ENCODE results near the gene WDFY3. TPM values are rescaled to one million over a fixed set of nuclear protein-coding genes. Genes with fewer than 3 reads are reported as not detected.

WDFY3 gene
- polyA plus RNA-seq, 1 of the 3 experiments (the other 2 are of a cell fraction): 13.8 TPM

DNA sequence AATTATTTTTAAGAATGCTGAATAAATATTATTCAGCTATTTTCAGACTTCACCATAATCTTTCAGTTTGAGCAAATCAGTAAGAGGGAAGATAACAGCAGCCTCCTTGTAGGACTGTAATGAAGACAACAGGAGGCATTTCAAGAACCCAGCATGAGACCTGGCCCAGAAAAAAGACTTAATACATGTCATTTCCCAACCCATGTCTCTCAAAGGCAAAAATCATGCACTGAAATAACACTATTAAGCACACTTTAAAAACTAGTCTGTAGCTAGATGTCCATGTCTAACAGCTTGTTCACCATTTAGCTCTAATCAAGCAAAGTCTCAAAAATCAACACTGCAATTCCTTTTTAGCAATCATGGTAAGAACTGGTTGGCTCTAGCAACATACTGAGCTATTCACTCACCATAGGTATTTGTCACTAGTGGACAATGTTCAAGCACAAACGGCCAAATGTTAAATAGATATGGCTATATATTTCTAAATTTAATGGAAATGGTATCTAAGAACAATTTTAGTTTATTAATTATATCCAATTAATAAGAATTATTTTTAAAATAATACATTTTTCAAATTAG is 109.9 kb downstream of the WDFY3 start:
- H3K79me2 ChIP-seq (ENCODE audit: insufficient read depth): peaks cover 21% of the 10 kb centered on the region; the same call in 1 of the 2 replicates
- no peaks in the 10 kb centered on the region; the same call in 1 of the 2 replicates for H4K20me1 ChIP-seq (ENCODE audit: insufficient read depth)
- no peak overlapping the region for H3K27ac ChIP-seq (ENCODE audit: low read depth in 2 of 2, low read length in 1 of 2)
- WGBS (ENCODE audit: low lambda C conversion rate): 85% methylated on average over 1 of the region's 1 CpG
- no peak overlapping the region for H2AFZ ChIP-seq (ENCODE audit: low read depth)
- no peak overlapping the region for H3K9ac ChIP-seq
- H3K9me2 ChIP-seq: no peaks in the 10 kb centered on the region
- H3K27me3 ChIP-seq (ENCODE audit: insufficient read depth): no peaks in the 10 kb centered on the region
- H3F3A ChIP-seq (replicated peaks; ENCODE audit: insufficient read depth): no peaks in the 10 kb centered on the region
- DNase-seq: no peak
- POLR2A ChIA-PET: no interaction called here
- TF ChIP-seq, protein P1, sequence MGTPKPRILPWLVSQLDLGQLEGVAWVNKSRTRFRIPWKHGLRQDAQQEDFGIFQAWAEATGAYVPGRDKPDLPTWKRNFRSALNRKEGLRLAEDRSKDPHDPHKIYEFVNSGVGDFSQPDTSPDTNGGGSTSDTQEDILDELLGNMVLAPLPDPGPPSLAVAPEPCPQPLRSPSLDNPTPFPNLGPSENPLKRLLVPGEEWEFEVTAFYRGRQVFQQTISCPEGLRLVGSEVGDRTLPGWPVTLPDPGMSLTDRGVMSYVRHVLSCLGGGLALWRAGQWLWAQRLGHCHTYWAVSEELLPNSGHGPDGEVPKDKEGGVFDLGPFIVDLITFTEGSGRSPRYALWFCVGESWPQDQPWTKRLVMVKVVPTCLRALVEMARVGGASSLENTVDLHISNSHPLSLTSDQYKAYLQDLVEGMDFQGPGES (IDR thresholded peaks at IDR 0.05; ENCODE audit: low read depth, low read length): no peak
- TF ChIP-seq, protein P2, sequence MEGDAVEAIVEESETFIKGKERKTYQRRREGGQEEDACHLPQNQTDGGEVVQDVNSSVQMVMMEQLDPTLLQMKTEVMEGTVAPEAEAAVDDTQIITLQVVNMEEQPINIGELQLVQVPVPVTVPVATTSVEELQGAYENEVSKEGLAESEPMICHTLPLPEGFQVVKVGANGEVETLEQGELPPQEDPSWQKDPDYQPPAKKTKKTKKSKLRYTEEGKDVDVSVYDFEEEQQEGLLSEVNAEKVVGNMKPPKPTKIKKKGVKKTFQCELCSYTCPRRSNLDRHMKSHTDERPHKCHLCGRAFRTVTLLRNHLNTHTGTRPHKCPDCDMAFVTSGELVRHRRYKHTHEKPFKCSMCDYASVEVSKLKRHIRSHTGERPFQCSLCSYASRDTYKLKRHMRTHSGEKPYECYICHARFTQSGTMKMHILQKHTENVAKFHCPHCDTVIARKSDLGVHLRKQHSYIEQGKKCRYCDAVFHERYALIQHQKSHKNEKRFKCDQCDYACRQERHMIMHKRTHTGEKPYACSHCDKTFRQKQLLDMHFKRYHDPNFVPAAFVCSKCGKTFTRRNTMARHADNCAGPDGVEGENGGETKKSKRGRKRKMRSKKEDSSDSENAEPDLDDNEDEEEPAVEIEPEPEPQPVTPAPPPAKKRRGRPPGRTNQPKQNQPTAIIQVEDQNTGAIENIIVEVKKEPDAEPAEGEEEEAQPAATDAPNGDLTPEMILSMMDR (IDR thresholded peaks at IDR 0.05): no peak
- TF ChIP-seq, protein P3, sequence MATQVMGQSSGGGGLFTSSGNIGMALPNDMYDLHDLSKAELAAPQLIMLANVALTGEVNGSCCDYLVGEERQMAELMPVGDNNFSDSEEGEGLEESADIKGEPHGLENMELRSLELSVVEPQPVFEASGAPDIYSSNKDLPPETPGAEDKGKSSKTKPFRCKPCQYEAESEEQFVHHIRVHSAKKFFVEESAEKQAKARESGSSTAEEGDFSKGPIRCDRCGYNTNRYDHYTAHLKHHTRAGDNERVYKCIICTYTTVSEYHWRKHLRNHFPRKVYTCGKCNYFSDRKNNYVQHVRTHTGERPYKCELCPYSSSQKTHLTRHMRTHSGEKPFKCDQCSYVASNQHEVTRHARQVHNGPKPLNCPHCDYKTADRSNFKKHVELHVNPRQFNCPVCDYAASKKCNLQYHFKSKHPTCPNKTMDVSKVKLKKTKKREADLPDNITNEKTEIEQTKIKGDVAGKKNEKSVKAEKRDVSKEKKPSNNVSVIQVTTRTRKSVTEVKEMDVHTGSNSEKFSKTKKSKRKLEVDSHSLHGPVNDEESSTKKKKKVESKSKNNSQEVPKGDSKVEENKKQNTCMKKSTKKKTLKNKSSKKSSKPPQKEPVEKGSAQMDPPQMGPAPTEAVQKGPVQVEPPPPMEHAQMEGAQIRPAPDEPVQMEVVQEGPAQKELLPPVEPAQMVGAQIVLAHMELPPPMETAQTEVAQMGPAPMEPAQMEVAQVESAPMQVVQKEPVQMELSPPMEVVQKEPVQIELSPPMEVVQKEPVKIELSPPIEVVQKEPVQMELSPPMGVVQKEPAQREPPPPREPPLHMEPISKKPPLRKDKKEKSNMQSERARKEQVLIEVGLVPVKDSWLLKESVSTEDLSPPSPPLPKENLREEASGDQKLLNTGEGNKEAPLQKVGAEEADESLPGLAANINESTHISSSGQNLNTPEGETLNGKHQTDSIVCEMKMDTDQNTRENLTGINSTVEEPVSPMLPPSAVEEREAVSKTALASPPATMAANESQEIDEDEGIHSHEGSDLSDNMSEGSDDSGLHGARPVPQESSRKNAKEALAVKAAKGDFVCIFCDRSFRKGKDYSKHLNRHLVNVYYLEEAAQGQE (IDR thresholded peaks at IDR 0.05; ENCODE audit: low read depth, low read length): no peak
- TF ChIP-seq FOXM1 (IDR thresholded peaks at IDR 0.05; ENCODE audit: low read depth) (no peak), FOXJ3 (CRISPR knock-in tag; IDR thresholded peaks at IDR 0.05) (no peak), CHD2 (IDR thresholded peaks at IDR 0.05; ENCODE audit: low read length, partially characterized antibody) (no peak), RXRA (IDR thresholded peaks at IDR 0.05; ENCODE audit: borderline replicate concordance, low read depth) (no peak), SIN3A (IDR thresholded peaks at IDR 0.05; ENCODE audit: borderline replicate concordance, low read depth, low read length) (no peak), GATA2 (CRISPR knock-in tag; IDR thresholded peaks at IDR 0.05) (no peak), TEAD4 (IDR thresholded peaks at IDR 0.05; ENCODE audit: borderline replicate concordance, insufficient read depth) (no peak), EP300 (IDR thresholded peaks at IDR 0.05; ENCODE audit: borderline replicate concordance in 1 of 2, low read depth in 1 of 2, low read length in 1 of 2) (no peak), RFX5 (IDR thresholded peaks at IDR 0.05; ENCODE audit: low read length) (no peak)
- TF ChIP-seq, protein P4, sequence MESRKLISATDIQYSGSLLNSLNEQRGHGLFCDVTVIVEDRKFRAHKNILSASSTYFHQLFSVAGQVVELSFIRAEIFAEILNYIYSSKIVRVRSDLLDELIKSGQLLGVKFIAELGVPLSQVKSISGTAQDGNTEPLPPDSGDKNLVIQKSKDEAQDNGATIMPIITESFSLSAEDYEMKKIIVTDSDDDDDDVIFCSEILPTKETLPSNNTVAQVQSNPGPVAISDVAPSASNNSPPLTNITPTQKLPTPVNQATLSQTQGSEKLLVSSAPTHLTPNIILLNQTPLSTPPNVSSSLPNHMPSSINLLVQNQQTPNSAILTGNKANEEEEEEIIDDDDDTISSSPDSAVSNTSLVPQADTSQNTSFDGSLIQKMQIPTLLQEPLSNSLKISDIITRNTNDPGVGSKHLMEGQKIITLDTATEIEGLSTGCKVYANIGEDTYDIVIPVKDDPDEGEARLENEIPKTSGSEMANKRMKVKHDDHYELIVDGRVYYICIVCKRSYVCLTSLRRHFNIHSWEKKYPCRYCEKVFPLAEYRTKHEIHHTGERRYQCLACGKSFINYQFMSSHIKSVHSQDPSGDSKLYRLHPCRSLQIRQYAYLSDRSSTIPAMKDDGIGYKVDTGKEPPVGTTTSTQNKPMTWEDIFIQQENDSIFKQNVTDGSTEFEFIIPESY (IDR thresholded peaks at IDR 0.05; ENCODE audit: borderline replicate concordance, low read depth): no peak
- TF ChIP-seq, protein P5, sequence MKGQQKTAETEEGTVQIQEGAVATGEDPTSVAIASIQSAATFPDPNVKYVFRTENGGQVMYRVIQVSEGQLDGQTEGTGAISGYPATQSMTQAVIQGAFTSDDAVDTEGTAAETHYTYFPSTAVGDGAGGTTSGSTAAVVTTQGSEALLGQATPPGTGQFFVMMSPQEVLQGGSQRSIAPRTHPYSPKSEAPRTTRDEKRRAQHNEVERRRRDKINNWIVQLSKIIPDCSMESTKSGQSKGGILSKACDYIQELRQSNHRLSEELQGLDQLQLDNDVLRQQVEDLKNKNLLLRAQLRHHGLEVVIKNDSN (IDR thresholded peaks at IDR 0.05; ENCODE audit: borderline replicate concordance, low read depth): no peak
- TF ChIP-seq, protein P6, sequence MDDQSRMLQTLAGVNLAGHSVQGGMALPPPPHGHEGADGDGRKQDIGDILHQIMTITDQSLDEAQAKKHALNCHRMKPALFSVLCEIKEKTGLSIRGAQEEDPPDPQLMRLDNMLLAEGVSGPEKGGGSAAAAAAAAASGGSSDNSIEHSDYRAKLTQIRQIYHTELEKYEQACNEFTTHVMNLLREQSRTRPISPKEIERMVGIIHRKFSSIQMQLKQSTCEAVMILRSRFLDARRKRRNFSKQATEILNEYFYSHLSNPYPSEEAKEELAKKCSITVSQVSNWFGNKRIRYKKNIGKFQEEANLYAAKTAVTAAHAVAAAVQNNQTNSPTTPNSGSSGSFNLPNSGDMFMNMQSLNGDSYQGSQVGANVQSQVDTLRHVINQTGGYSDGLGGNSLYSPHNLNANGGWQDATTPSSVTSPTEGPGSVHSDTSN (IDR thresholded peaks at IDR 0.05): no peak
- CTCF ChIA-PET: interaction anchor here (0.6 kb wide), 1 partner anchor 21 kb away, joined by 3 read pairs; no protein-coding TSS in a partner anchor
- H3K36me3 ChIP-seq (replicated peaks in 1 of 2; ENCODE audit: control insufficient read depth in 1 of 2, insufficient read depth in 2 of 2, low read length in 1 of 2): peaks cover 13 to 14% of the 10 kb centered on the region in 2 experiments
- H3K4me3 ChIP-seq (ENCODE audit: low read depth in 2 of 2, low read length in 1 of 2): no peak overlapping the region
- peaks cover 0 to 2% of the 10 kb centered on the region in 2 experiments; a peak in 2 of 4 replicates for H3K4me1 ChIP-seq (ENCODE audit: control insufficient read depth in 1 of 2, insufficient read depth in 2 of 2, low read depth in 1 of 2, low read length in 1 of 2)
- no peak overlapping the region for H3K4me2 ChIP-seq
- H3K9me3 ChIP-seq: no peaks in the 10 kb centered on the region

Data from SK-N-SH (cell line).